Measurements from ENCODE around the gene UNC119B.

GRCh38 chr12:120680165-120680738 is 30.0 kb upstream of the UNC119B start:
- TF ChIP-seq ZIC2 (tag by site-specific recombination; IDR thresholded peaks at IDR 0.05), result no peak
- TF ChIP-seq, protein P1, sequence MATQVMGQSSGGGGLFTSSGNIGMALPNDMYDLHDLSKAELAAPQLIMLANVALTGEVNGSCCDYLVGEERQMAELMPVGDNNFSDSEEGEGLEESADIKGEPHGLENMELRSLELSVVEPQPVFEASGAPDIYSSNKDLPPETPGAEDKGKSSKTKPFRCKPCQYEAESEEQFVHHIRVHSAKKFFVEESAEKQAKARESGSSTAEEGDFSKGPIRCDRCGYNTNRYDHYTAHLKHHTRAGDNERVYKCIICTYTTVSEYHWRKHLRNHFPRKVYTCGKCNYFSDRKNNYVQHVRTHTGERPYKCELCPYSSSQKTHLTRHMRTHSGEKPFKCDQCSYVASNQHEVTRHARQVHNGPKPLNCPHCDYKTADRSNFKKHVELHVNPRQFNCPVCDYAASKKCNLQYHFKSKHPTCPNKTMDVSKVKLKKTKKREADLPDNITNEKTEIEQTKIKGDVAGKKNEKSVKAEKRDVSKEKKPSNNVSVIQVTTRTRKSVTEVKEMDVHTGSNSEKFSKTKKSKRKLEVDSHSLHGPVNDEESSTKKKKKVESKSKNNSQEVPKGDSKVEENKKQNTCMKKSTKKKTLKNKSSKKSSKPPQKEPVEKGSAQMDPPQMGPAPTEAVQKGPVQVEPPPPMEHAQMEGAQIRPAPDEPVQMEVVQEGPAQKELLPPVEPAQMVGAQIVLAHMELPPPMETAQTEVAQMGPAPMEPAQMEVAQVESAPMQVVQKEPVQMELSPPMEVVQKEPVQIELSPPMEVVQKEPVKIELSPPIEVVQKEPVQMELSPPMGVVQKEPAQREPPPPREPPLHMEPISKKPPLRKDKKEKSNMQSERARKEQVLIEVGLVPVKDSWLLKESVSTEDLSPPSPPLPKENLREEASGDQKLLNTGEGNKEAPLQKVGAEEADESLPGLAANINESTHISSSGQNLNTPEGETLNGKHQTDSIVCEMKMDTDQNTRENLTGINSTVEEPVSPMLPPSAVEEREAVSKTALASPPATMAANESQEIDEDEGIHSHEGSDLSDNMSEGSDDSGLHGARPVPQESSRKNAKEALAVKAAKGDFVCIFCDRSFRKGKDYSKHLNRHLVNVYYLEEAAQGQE (tag by site-specific recombination; IDR thresholded peaks at IDR 0.05), result no peak
- TF ChIP-seq KLF1 (tag by site-specific recombination; IDR thresholded peaks at IDR 0.05), result no peak
- TF ChIP-seq ZSCAN30 (tag by site-specific recombination; IDR thresholded peaks at IDR 0.05), result no peak
- no peak for TF ChIP-seq CTCF (tag by site-specific recombination; IDR thresholded peaks at IDR 0.05)
- TF ChIP-seq ZNF140 (tag by site-specific recombination; IDR thresholded peaks at IDR 0.05), result no peak
- no peak for TF ChIP-seq ZNF302 (tag by site-specific recombination; IDR thresholded peaks at IDR 0.05; ENCODE audit: low read depth)
- TF ChIP-seq HOXC10 (CRISPR knock-in tag; IDR thresholded peaks at IDR 0.05), result no peak
- TF ChIP-seq ZBTB1 (tag by site-specific recombination; IDR thresholded peaks at IDR 0.05), result no peak
- no peak for TF ChIP-seq PRDM4 (tag by site-specific recombination; IDR thresholded peaks at IDR 0.05)
- TF ChIP-seq YY1 (tag by site-specific recombination; IDR thresholded peaks at IDR 0.05), result no peak
- TF ChIP-seq KLF16 (tag by site-specific recombination; IDR thresholded peaks at IDR 0.05), result no peak
- TF ChIP-seq, protein P2, sequence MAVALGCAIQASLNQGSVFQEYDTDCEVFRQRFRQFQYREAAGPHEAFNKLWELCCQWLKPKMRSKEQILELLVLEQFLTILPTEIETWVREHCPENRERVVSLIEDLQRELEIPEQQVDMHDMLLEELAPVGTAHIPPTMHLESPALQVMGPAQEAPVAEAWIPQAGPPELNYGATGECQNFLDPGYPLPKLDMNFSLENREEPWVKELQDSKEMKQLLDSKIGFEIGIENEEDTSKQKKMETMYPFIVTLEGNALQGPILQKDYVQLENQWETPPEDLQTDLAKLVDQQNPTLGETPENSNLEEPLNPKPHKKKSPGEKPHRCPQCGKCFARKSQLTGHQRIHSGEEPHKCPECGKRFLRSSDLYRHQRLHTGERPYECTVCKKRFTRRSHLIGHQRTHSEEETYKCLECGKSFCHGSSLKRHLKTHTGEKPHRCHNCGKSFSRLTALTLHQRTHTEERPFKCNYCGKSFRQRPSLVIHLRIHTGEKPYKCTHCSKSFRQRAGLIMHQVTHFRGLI (tag by site-specific recombination; IDR thresholded peaks at IDR 0.05), result no peak
- no peak for TF ChIP-seq ZNF501 (tag by site-specific recombination; IDR thresholded peaks at IDR 0.05)

Data from HEK293 (cell line).